ENCODE data around the gene PLEK2. TPM values are rescaled to one million over a fixed set of nuclear protein-coding genes. Genes with fewer than 3 reads are reported as not detected.

The PLEK2 gene
- total RNA-seq, 1 experiment from 2014 or later: 1.3 TPM

DNA sequence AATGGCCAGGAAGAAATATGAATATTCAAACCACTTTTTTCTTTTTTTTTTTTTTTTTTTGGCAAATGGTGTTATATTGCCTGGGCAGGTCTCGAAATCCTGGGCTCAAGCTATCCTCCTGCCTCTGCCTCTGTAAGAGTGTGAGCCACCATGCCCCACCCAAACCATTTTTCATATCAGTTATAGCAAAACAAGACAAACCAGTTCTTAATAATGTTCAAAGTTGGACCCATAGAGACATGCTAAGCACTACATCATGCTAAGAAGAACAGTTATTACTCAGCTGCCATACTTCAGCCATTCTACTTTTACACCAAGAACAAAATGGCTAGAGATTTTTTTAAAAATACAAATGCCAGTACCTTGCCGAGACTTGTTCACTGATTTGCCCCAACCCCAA, 26.3 kb downstream of the PLEK2 start (continued):
- no peak for TF ChIP-seq ZBTB43 (CRISPR knock-in tag; IDR thresholded peaks at IDR 0.05)
- TF ChIP-seq IRF2 (CRISPR knock-in tag; IDR thresholded peaks at IDR 0.05; ENCODE audit: borderline replicate concordance, low read depth): no peak
- TF ChIP-seq GRHL2 (CRISPR knock-in tag; IDR thresholded peaks at IDR 0.05; ENCODE audit: insufficient replicate concordance, severe bottlenecking): no peak
- no peak for TF ChIP-seq CREM (CRISPR knock-in tag; IDR thresholded peaks at IDR 0.05)
- TF ChIP-seq, protein P1, sequence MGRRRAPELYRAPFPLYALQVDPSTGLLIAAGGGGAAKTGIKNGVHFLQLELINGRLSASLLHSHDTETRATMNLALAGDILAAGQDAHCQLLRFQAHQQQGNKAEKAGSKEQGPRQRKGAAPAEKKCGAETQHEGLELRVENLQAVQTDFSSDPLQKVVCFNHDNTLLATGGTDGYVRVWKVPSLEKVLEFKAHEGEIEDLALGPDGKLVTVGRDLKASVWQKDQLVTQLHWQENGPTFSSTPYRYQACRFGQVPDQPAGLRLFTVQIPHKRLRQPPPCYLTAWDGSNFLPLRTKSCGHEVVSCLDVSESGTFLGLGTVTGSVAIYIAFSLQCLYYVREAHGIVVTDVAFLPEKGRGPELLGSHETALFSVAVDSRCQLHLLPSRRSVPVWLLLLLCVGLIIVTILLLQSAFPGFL (CRISPR knock-in tag; IDR thresholded peaks at IDR 0.05; ENCODE audit: borderline replicate concordance): no peak
- TF ChIP-seq FOXK1 (CRISPR knock-in tag; IDR thresholded peaks at IDR 0.05): no peak
- TF ChIP-seq, protein P2, sequence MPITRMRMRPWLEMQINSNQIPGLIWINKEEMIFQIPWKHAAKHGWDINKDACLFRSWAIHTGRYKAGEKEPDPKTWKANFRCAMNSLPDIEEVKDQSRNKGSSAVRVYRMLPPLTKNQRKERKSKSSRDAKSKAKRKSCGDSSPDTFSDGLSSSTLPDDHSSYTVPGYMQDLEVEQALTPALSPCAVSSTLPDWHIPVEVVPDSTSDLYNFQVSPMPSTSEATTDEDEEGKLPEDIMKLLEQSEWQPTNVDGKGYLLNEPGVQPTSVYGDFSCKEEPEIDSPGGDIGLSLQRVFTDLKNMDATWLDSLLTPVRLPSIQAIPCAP (CRISPR knock-in tag; IDR thresholded peaks at IDR 0.05): no peak
- no peak for TF ChIP-seq ZNF423 (CRISPR knock-in tag; IDR thresholded peaks at IDR 0.05)
- no peak for TF ChIP-seq JAZF1 (CRISPR knock-in tag; IDR thresholded peaks at IDR 0.05)

DNA sequence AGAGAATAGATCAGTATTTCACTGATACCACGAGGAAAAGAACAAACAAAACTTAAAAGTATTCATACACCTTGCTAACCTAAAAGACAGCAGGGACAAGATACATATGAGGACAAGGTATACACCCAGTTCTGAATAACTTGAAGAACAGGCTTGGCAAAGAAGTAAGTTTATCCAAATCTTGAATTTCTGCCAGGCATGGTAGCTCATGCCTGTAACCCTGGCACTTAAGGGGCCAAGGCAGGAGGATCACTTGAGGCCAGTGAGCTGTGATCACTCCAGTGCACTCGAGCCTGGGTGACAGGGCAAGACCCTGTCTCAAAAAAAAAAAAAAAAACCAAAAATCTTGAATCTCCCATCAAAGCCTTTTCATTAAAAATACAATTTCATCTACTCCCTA, 26.8 kb downstream of the PLEK2 start:
- no peaks in the 10 kb centered on the region for H3K9me3 Mint-ChIP-seq
- no peaks in the 10 kb centered on the region for H3K27me3 Mint-ChIP-seq (ENCODE audit: low read depth)
- no peak overlapping the region for H3K27ac Mint-ChIP-seq
- POLR2A ChIA-PET: no interaction called here
- CTCF ChIA-PET: interaction anchor here (3.0 kb wide), 1 partner anchor 26 kb away, joined by 15 read pairs; the partner anchor contains the start of gene ATP6V1D
- peaks cover 43% of the 10 kb centered on the region for H3K36me3 Mint-ChIP-seq
- TF ChIP-seq ZNF317 (CRISPR knock-in tag; IDR thresholded peaks at IDR 0.05; ENCODE audit: borderline replicate concordance, low read depth): no peak
- TF ChIP-seq MXD4 (CRISPR knock-in tag; IDR thresholded peaks at IDR 0.05; ENCODE audit: borderline replicate concordance): no peak
- no peak for TF ChIP-seq E2F4 (CRISPR knock-in tag; IDR thresholded peaks at IDR 0.05; ENCODE audit: borderline replicate concordance, low read depth)
- no peak for TF ChIP-seq RELA (CRISPR knock-in tag; IDR thresholded peaks at IDR 0.05; ENCODE audit: borderline replicate concordance)
- no peak for TF ChIP-seq SMAD3 (CRISPR knock-in tag; IDR thresholded peaks at IDR 0.05; ENCODE audit: borderline replicate concordance)
- TF ChIP-seq, protein P2 (CRISPR knock-in tag; IDR thresholded peaks at IDR 0.05): no peak
- no peak for TF ChIP-seq ATF1 (CRISPR knock-in tag; IDR thresholded peaks at IDR 0.05)
- no peak for TF ChIP-seq ZNF416 (CRISPR knock-in tag; IDR thresholded peaks at IDR 0.05)
- no peak for TF ChIP-seq ZNF281 (CRISPR knock-in tag; IDR thresholded peaks at IDR 0.05)
- TF ChIP-seq ATF3 (CRISPR knock-in tag; conservative IDR thresholded peaks at IDR 0.05): no peak
- TF ChIP-seq ZNF219 (CRISPR knock-in tag; IDR thresholded peaks at IDR 0.05; ENCODE audit: borderline replicate concordance): no peak
- no peak for TF ChIP-seq SOX15 (CRISPR knock-in tag; IDR thresholded peaks at IDR 0.05)
- no peak for TF ChIP-seq ELF4 (CRISPR knock-in tag; IDR thresholded peaks at IDR 0.05; ENCODE audit: low read depth)
- H3K4me1 Mint-ChIP-seq: no peaks in the 10 kb centered on the region
- ATAC-seq (no peak), DNase-seq (ENCODE audit: low spot score) (no peak)
- no peak overlapping the region for H3K4me3 Mint-ChIP-seq
